SKM-1 (cell line): Measurements from ENCODE around the gene POMP.

Source experiments
- DNase-seq: peaks from one replicate; lab custom pipeline; 2025; ENCODE audit not compliant: unreplicated experiment; lab: John Stamatoyannopoulos, UW

Gene POMP

GRCh38 chr13:28658796-28659620, at the start of gene POMP:
Gene POMP (plus strand): TSS chr13:28659130. CDS start chr13:28659185, 55 bp downstream.
- peak; percentile 77 for DNase-seq

GRCh38 chr13:28609381-28609780, 49.5 kb upstream of the POMP start:
- DNase-seq, result no peak

GRCh38 chr13:28609926-28610325, 49.0 kb upstream of the POMP start:
- no peak for DNase-seq

GRCh38 chr13:28610996-28611395, 47.9 kb upstream of the POMP start:
- no peak for DNase-seq

GRCh38 chr13:28611654-28612131, 47.2 kb upstream of the POMP start:
- DNase-seq, result peak; percentile 59

GRCh38 chr13:28613562-28613961, 45.4 kb upstream of the POMP start:
- no peak for DNase-seq

GRCh38 chr13:28615916-28616446, 42.9 kb upstream of the POMP start:
- no peak for DNase-seq

GRCh38 chr13:28618230-28618994, 40.5 kb upstream of the POMP start:
- DNase-seq, result no peak

- no peak for DNase-seq
These were observed 38.7 kb upstream of the POMP start for GRCh38 chr13:28620011-28620830.

- peak; percentile 35 for DNase-seq
These were observed 37.5 kb upstream of the POMP start for GRCh38 chr13:28621449-28621848.

- peak; percentile 46 for DNase-seq
These were observed 36.6 kb upstream of the POMP start for GRCh38 chr13:28622286-28622685.

GRCh38 chr13:28623782-28624706, 34.9 kb upstream of the POMP start:
- no peak for DNase-seq

- DNase-seq, result no peak
These were observed 34.1 kb upstream of the POMP start for GRCh38 chr13:28624707-28625432.

GRCh38 chr13:28626266-28626665, 32.7 kb upstream of the POMP start:
- no peak for DNase-seq

- DNase-seq, result no peak
These were observed 30.7 kb upstream of the POMP start for GRCh38 chr13:28628241-28628640.

- no peak for DNase-seq
These were observed 28.1 kb upstream of the POMP start for GRCh38 chr13:28630869-28631268.

- DNase-seq, result no peak
These were observed 27.1 kb upstream of the POMP start for GRCh38 chr13:28631801-28632200.

GRCh38 chr13:28636069-28636468, 22.9 kb upstream of the POMP start:
- DNase-seq, result no peak

GRCh38 chr13:28636677-28637317, 22.1 kb upstream of the POMP start:
- peak; percentile 81 for DNase-seq
